BLaER1 (cell line): ENCODE results near the gene HERC3.
"Not testable (repeated sequence)": the region's sequence is repeated elsewhere in the genome, so short reads cannot be mapped to it uniquely, and the experiment has no call there.

Experiments
- H3K27ac ChIP-seq: shearing (Covaris generic); formaldehyde crosslinking; 2 replicates; pipeline ENCODE4 v1.8.1; 2022
- H3K27me3 ChIP-seq: shearing (Covaris generic); formaldehyde crosslinking; 2 replicates; pipeline ENCODE4 v1.8.1; 2022
- H3K36me3 ChIP-seq: shearing (Covaris generic); formaldehyde crosslinking; 2 replicates; pipeline ENCODE4 v1.8.1; 2022
- H3K4me1 ChIP-seq: shearing (Covaris generic); formaldehyde crosslinking; 2 replicates; pipeline ENCODE4 v1.8.1; 2022
- H3K4me2 ChIP-seq: shearing (Covaris generic); formaldehyde crosslinking; 2 replicates; pipeline ENCODE4 v1.8.1; 2022
- H3K4me3 ChIP-seq: shearing (Covaris generic); formaldehyde crosslinking; 2 replicates; pipeline ENCODE4 v1.8.1; 2022
- H3K9ac ChIP-seq: shearing (Covaris generic); formaldehyde crosslinking; 2 replicates; pipeline ENCODE4 v1.8.1; 2022
- H3K9me3 ChIP-seq: shearing (Covaris generic); formaldehyde crosslinking; 2 replicates; pipeline ENCODE4 v1.8.1; 2022
- H4K20me1 ChIP-seq: shearing (Covaris generic); formaldehyde crosslinking; 2 replicates; pipeline ENCODE4 v1.8.1; 2022
- Cebpa-rat ChIP-seq: shearing (Covaris generic); IDR thresholded peaks from 2 replicates; pipeline ENCODE4 v1.8.1; 2022

HERC3 gene

DNA sequence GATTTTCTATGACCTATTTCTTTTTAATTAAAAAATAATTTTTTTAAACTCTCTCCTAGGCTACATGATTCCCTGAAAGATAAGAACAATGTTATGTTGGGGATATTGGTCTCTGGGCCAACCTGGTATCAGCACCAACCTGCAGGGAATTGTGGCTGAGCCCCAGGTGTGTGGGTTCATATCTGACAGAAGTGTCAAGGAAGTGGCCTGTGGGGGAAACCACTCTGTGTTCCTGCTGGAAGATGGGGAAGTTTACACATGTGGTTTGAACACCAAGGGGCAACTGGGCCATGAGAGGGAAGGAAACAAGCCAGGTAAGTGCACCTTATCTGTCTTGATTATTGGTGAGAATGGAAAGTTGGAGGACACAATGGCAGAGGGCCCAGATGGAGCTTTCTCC lies 13.5 kb downstream of the HERC3 start:
- Histone ChIP-seq H3K4me2 (peak overlapping the region; percentile 15; the same call in 1 of the 2 replicates), H3K4me1 (peaks cover 24% of the 10 kb centered on the region), H3K27ac (no peak overlapping the region)

DNA sequence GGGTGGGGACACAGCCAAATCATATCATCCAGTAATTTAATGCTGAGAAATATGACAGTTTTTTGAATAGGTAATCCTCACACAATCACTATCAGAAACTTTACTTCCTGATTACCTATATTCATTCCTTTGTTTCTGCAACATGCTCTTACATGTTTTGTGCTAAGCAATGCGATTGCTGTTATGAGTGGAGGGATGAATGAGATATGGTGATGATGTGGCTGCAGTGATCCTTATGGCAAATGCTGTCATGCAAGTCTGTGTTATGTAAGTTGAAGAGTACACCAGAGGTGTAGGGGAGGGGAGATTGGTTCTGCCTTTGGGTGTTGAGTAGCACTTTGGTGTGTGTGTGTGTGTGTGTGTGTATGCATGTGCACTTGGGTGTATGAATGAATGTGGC lies 14.6 kb downstream of the HERC3 start:
- no peak overlapping the region for H3K27ac ChIP-seq
- no peaks in the 10 kb centered on the region for H3K27me3 ChIP-seq
- H3K9ac ChIP-seq, result no peak overlapping the region
- H3K9me3 ChIP-seq, result peaks cover 33% of the 10 kb centered on the region
- no peak for TF ChIP-seq Cebpa-rat
- no peak overlapping the region for H3K4me2 ChIP-seq
- H3K4me3 ChIP-seq, result no peak overlapping the region
- H3K4me1 ChIP-seq, result peaks cover 25% of the 10 kb centered on the region
- peaks cover 73% of the 10 kb centered on the region for H3K36me3 ChIP-seq
- no peaks in the 10 kb centered on the region for H4K20me1 ChIP-seq

More for the DNA sequence above, 13.5 kb downstream of the HERC3 start:
- Histone ChIP-seq H3K9ac (no peak overlapping the region), H3K36me3 (peaks cover 70% of the 10 kb centered on the region), H4K20me1 (no peaks in the 10 kb centered on the region), H3K27me3 (no peaks in the 10 kb centered on the region), H3K9me3 (peaks cover 33% of the 10 kb centered on the region), H3K4me3 (no peak overlapping the region)
- TF ChIP-seq Cebpa-rat, result no peak

DNA sequence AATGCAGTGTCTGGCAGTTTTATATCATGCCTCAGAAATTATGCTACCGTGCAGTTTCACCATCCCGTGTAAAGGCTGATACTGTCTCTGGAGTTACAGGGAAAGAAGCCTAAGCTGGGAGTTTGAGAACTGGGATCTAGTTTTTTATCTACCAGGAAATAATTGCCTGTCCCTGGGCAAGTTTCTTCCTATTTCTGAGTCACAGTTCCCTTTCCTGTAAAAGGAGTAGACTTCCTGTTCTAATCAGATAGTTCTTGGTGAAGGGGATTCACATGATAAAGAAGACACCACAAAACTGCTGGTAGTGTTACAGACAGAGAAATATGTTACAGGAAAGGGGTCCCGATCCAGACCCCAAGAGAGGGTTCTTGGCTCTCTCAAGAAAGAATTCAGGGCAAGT lies 17.1 kb downstream of the HERC3 start:
- peaks cover 13% of the 10 kb centered on the region for H3K9me3 ChIP-seq
- H3K4me1 ChIP-seq, result peaks cover 38% of the 10 kb centered on the region
- H3K27ac ChIP-seq, result no peak overlapping the region
- H4K20me1 ChIP-seq, result peaks cover 5% of the 10 kb centered on the region; the same call in 1 of the 2 replicates
- H3K4me2 ChIP-seq, result peak overlapping the region; percentile 17; the same call in 1 of the 2 replicates
- TF ChIP-seq Cebpa-rat, result no peak
- no peak overlapping the region for H3K9ac ChIP-seq
- no peak overlapping the region for H3K4me3 ChIP-seq
- H3K36me3 ChIP-seq, result peaks cover 54% of the 10 kb centered on the region
- no peaks in the 10 kb centered on the region for H3K27me3 ChIP-seq

DNA sequence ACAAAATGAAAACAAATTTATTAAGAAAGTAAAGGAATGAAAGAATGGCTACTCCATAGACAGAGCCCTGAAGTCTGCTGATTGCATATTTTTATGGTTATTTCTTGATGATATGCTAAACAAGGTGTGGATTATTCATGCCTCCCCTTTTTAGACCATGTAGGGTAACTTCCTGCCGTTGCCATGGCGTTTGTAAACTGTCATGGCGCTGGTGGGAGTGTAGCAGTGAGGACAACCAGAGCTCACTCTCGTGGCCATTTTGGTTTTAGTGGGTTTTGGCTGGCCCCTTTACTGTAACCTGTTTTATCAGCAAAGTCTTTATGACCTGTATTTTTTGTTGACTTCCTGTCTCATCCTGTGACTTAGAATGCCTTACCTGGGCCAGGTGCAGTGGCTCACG lies 17.5 kb downstream of the HERC3 start:
- H3K9me3 ChIP-seq, result peaks cover 13% of the 10 kb centered on the region
- peak overlapping the region; percentile 17; the same call in 1 of the 2 replicates for H3K4me2 ChIP-seq
- H4K20me1 ChIP-seq, H3K27me3 ChIP-seq, H3K27ac ChIP-seq, H3K9ac ChIP-seq, H3K4me3 ChIP-seq: not testable (repeated sequence)
- H3K36me3 ChIP-seq, result peaks cover 54% of the 10 kb centered on the region
- H3K4me1 ChIP-seq, result peaks cover 38% of the 10 kb centered on the region

DNA sequence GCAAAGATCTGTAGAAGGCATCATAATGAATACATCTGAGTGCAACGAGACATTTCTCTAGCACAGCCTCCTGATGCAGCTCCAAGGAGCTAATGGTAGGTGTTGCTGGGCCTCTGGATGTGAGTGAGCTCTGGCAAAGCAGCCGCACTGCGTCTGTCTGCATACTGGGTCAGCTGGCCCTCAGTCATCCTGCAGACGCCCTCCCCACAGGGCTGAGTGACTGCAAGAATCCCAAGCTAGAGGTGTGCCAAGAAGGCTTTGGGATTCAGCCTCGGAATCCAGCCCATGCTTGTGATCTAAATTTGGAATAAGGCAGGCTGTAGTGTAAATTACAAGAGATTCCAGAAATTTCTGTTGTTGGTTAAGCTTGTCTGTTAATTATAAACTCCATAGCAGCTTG lies 18.5 kb downstream of the HERC3 start:
- no peaks in the 10 kb centered on the region for H3K27me3 ChIP-seq
- H3K4me3 ChIP-seq, result no peak overlapping the region
- no peak overlapping the region for H3K9ac ChIP-seq
- peaks cover 52% of the 10 kb centered on the region for H3K36me3 ChIP-seq
- H4K20me1 ChIP-seq, result peaks cover 12% of the 10 kb centered on the region; the same call in 1 of the 2 replicates
- H3K27ac ChIP-seq, result no peak overlapping the region
- H3K4me2 ChIP-seq, result no peak overlapping the region
- no peak for TF ChIP-seq Cebpa-rat
- peaks cover 36% of the 10 kb centered on the region for H3K4me1 ChIP-seq
- peaks cover 11% of the 10 kb centered on the region for H3K9me3 ChIP-seq

DNA sequence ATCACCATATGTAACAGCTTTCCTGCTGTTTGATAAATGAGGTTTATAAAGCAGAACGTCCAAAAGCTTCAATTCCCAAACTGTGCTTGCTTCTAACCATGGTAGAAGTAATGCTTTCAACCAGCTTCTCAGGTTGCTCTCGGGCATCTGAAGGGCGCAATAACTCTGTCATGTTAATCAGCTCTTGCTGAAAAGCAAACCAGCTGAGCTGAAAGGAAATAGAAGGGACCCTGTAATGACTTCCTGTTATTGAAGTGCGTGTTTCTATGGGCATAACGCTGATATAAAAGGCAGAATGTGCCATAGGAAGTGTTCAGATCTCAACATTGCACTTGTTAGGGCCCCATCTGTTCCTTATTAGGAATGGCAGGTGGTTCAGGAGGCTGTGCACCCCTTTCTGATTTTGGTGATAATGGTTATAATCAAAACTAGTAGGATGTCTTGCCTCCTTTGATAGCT lies 21.2 kb downstream of the HERC3 start:
- Histone ChIP-seq H3K4me2 (peak overlapping the region; percentile 61), H3K4me3 (no peak overlapping the region), H3K27me3 (no peaks in the 10 kb centered on the region), H3K9ac (no peak overlapping the region), H3K36me3 (peaks cover 25% of the 10 kb centered on the region), H3K9me3 (no peaks in the 10 kb centered on the region), H3K4me1 (peaks cover 34% of the 10 kb centered on the region), H3K27ac (no peak overlapping the region), H4K20me1 (peaks cover 19% of the 10 kb centered on the region; the same call in 1 of the 2 replicates)
- no peak for TF ChIP-seq Cebpa-rat

DNA sequence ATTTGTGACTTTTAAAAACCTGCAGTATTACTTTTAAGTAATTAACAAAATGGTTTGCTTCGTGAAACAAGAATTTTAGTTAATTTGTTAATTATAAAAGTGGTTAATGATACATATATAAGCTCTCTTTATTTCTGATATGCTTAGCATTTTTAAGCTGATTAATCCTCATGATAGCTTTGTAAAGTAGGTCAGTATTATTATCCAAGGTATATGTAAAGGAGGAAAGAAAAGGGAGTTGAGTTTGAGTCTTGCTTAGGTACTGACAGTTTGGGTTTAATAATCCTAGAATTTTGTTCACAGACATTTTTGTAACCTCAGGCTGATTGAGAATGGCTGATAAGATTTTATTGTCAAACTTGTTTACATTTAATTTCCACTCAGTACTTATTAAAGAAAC lies 21.8 kb downstream of the HERC3 start:
- Histone ChIP-seq H3K4me1 (peaks cover 38% of the 10 kb centered on the region), H3K4me3 (no peak overlapping the region), H3K27me3 (no peaks in the 10 kb centered on the region), H3K9ac (no peak overlapping the region), H4K20me1 (peaks cover 19% of the 10 kb centered on the region; the same call in 1 of the 2 replicates), H3K9me3 (no peaks in the 10 kb centered on the region), H3K36me3 (peaks cover 19% of the 10 kb centered on the region), H3K27ac (no peak overlapping the region), H3K4me2 (no peak overlapping the region)
- no peak for TF ChIP-seq Cebpa-rat

DNA sequence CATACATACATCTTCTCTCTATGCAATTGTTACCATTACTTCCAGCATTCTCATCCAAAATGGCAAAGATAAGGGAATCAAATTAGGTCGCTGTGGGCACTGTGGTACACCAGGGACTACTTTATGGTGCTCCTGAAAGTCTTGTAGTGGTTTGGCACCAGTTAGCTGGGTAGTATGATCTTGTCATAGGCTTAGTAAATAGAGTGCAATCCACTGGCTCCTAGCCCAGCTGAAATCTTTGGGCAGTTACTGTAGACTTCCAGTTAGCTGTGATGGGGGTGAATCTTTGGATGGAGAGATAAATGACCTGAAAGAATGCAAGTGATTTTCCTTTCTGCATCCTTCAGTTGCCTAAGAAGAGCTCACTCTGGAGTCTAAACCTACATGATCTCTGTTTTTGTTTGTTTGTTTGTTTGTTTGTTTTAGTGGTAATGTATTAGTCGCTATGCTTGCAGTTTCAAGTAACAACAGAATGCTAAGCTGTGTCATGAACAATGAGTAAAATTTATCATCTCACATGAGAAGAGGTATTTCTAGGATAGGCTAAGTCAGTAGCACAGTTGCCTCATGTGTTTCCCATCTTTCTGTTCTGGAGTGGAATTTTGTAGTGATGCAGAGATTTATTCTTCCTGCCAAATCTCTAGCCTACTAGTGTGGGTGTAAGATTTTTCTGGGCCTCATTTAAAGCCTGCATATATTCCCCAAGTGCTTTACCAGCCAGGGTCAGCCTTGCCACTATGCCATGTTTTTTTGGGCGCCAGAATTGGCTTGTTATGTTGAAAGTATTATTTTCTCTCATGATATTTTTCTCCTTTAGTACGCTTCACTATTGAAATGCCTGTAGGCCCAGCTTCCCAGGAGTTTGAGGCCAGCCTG lies 24.2 kb downstream of the HERC3 start:
- H3K27ac ChIP-seq, result no peak overlapping the region
- no peaks in the 10 kb centered on the region; the same call in 1 of the 2 replicates for H3K36me3 ChIP-seq
- TF ChIP-seq Cebpa-rat, result no peak
- no peaks in the 10 kb centered on the region for H3K27me3 ChIP-seq
- no peak overlapping the region for H3K9ac ChIP-seq
- no peaks in the 10 kb centered on the region for H3K9me3 ChIP-seq
- H3K4me1 ChIP-seq, result peaks cover 28% of the 10 kb centered on the region
- no peak overlapping the region for H3K4me2 ChIP-seq
- no peak overlapping the region for H3K4me3 ChIP-seq
- peaks cover 19% of the 10 kb centered on the region; the same call in 1 of the 2 replicates for H4K20me1 ChIP-seq

DNA sequence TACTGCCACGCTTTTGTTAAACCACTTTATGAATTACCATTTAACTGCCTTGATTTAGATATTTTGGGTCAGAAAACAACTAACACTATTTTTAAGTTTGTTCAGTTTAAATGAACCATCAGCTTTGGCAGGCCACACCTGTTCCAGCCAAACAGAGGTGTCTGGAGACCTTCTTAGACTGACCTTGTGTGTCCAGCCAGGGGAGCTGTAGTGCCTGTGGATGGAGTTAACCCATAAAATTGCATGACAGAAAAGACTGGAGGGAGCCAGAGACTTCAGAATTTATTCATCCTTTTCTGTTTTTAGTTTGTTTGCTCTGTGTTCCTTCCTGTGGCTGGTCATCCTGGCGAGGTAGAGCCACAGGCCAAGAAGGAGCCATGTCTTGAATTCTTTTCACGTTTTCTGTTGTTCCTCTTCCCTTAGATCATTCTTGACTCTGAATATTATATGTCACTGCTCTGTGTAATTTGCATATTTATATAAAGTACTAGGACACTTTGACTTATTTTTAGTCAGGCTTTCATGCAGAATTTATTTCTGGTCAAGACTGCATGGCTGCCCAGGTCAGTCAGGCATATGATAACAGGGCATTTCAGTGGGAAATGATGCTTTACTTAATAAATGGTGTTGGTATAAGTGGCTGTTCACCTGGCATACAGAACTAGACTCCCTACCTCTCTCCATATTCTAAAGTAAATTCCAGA lies 26.7 kb downstream of the HERC3 start:
- Histone ChIP-seq H3K36me3 (peaks cover 5% of the 10 kb centered on the region; the same call in 1 of the 2 replicates), H3K9ac (no peak overlapping the region), H4K20me1 (peaks cover 14% of the 10 kb centered on the region; the same call in 1 of the 2 replicates), H3K4me3 (no peak overlapping the region), H3K27ac (no peak overlapping the region), H3K4me1 (peaks cover 15% of the 10 kb centered on the region), H3K9me3 (peaks cover 14% of the 10 kb centered on the region), H3K27me3 (no peaks in the 10 kb centered on the region), H3K4me2 (peak overlapping the region; percentile 13; the same call in 1 of the 2 replicates)
- TF ChIP-seq Cebpa-rat, result no peak

DNA sequence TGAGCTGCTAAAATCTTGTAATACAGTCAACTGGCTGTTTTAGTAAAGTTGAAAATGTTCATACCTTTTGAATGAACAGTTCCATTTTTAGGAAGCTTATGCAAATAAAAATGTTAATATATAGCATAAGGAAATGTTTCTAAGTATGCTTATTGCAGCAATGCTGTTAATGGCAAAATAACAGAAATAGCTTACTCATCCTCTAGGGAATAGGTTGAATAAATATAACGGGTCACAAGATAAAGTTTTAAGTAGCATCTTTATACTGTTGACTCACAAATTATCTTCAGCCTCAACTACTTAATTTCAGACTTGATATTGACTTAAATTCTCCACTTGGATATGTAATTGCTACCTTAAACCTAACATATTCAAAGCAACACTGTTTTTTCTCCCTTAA lies 27.7 kb downstream of the HERC3 start:
- no peak overlapping the region for H3K27ac ChIP-seq
- H3K4me3 ChIP-seq, result no peak overlapping the region
- no peak overlapping the region for H3K4me2 ChIP-seq
- no peaks in the 10 kb centered on the region for H3K27me3 ChIP-seq
- H3K4me1 ChIP-seq, result peaks cover 15% of the 10 kb centered on the region
- peaks cover 5% of the 10 kb centered on the region; the same call in 1 of the 2 replicates for H3K36me3 ChIP-seq
- no peak for TF ChIP-seq Cebpa-rat
- peaks cover 8% of the 10 kb centered on the region; the same call in 1 of the 2 replicates for H4K20me1 ChIP-seq
- H3K9ac ChIP-seq, result no peak overlapping the region
- H3K9me3 ChIP-seq, result peaks cover 19% of the 10 kb centered on the region
